Lower leg skin (tissue), 3 donors: Measurements from ENCODE around the gene MRM3.

ENCODE experiments used
- POLR2A ChIP-seq, 2 donors: fragments of 450-650 bp; IDR thresholded peaks; one replicate each; pipeline ENCODE4 v1.6.1; 2016 to 2017; ENCODE audit warnings: antibody characterized with exemption in 2 of 2, mild to moderate bottlenecking in 1 of 2, moderate library complexity in 1 of 2
- TF ChIP-seq, protein P1 (sequence below), 3 donors: fragments of 450-650 bp; IDR thresholded peaks; one replicate each; pipeline ENCODE4 v1.5.1; 2016; ENCODE audit warnings: antibody characterized with exemption in 3 of 3, mild to moderate bottlenecking in 3 of 3, moderate library complexity in 2 of 3

GRCh38 chr17:743139-743538 lies 39.0 kb upstream of the MRM3 start:
- TF ChIP-seq, protein P1, sequence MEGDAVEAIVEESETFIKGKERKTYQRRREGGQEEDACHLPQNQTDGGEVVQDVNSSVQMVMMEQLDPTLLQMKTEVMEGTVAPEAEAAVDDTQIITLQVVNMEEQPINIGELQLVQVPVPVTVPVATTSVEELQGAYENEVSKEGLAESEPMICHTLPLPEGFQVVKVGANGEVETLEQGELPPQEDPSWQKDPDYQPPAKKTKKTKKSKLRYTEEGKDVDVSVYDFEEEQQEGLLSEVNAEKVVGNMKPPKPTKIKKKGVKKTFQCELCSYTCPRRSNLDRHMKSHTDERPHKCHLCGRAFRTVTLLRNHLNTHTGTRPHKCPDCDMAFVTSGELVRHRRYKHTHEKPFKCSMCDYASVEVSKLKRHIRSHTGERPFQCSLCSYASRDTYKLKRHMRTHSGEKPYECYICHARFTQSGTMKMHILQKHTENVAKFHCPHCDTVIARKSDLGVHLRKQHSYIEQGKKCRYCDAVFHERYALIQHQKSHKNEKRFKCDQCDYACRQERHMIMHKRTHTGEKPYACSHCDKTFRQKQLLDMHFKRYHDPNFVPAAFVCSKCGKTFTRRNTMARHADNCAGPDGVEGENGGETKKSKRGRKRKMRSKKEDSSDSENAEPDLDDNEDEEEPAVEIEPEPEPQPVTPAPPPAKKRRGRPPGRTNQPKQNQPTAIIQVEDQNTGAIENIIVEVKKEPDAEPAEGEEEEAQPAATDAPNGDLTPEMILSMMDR (IDR thresholded peaks at IDR 0.05): no peak
- no peak for TF ChIP-seq POLR2A (IDR thresholded peaks at IDR 0.05)
